HG03103 (cell line): ENCODE data around the gene KLHL29.

Experiments used
- ATAC-seq: cut with Tn5 transposase; IDR thresholded peaks from one replicate; pipeline ENCODE4 v1.9.1; 2021; ENCODE audit warnings: low read depth; ENCODE audit not compliant: unreplicated experiment

Gene KLHL29

DNA sequence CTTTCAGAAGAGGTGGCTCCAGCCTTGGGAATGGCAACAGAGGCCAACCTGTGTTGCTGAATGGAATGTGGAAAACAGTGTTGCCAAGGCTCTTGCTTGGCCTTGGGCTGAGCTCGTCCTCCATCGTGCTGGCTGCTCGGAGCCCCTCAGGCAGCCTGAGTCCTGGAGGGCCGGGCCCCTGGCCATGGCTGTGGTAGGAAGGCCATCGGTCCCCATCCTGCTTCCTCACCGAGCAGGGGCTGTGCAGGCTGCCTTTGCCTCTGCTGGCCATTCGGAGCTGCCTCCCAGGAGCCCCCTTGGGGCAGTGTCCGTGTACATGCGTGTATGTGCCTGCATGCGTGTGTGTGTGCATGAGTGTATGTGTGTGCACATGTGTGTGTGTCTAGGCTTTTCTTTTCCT is 178.2 kb downstream of the KLHL29 start:
- ATAC-seq = no peak

DNA sequence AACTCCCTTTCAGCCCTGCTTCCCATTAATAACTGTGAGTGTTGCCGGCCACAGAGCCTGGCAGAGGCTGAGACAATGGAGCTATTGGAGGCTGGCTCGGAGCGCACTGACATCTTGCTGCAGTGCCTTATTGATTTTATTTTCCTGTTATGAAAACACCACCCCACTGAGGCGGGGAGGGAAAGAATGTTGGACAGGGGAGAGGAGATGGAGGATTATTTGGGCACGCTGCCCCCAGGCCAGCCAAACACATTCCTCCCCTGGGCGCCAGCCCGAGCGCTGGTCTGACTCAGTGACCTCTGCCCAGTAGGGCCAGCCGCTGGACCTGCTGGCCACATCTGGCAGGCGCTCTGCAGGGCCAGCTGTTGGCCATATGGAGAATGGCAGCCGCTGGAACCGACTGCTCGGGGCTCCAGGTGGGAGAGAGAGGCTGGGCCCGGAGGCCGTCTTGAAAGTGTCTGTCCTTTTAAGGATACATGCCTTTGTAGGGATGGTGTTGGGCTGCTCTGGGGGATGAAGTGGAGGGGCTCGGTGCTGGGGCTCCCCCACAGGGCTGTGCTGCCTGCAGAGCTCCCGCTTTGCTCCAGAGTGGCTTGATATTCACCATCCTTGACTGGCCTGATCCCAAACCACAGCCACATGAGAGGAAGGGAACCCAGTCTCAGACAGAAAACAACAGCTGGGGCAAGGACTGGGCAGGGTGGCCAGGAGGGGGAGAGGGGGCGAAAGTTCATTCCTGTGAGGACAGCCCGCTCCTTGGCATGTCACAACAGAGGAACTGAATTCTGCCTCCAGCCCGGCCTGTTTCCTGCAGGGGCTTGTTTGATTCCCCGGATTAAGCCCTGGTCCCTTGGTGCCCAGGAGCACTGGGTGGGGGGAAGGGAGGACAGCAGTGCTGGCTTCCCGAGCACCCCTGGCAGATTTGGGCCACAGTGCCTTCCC is 179.0 kb downstream of the KLHL29 start:
- no peak for ATAC-seq

GRCh38 chr2:23564615-23564960 is 179.6 kb downstream of the KLHL29 start:
- no peak for ATAC-seq

GRCh38 chr2:23565374-23565773 is 180.4 kb downstream of the KLHL29 start:
- ATAC-seq = no peak

DNA sequence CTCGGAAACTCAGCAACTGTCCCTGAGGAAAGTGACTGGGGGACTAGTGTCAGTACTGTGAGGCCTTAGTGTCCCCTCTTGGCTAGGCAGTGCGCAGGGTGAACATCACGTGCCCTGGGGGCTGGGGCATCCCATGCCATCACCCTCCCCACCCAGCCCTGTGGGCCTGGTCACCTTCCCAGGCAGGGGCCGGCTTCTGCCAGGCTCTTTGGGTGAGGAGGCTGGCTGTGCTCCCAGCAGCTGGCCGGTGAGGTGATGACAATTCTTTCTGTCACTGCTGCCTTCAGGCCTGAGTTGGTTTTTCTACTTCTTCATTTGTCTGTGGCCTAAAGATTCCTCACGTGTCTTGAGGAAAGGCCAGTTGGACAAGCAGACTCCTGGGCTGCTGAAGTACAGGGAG is 180.8 kb downstream of the KLHL29 start:
- ATAC-seq = no peak

GRCh38 chr2:23566241-23567142 is 181.5 kb downstream of the KLHL29 start:
- no peak for ATAC-seq

DNA sequence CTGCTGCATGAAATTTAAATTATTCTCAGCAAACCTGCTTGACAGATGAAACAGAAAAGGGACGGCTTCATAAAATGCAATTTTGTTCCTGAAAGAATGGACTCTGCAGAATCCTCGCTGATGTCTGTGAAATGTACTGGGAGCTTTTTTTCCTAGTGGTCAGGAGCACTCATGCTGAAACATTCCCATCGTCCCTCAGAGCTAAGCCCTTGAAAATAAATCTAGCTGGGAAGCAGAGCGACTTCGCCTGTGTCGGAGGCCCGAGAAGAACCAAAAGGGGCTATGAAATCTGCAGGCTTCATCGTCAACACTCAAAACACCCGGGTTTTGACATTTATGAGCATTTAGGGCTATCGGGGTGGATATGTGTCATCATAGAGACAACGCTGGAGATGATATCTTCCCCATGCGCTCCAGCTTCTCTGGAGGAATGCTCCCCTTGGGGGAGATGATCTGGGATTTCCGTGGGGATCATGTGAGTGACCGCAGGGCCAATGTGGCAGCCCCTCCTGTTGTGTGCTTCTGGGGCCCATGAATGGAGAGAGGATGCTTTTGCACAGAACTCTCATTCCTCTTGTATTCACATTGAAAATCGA is 182.3 kb downstream of the KLHL29 start:
- no peak for ATAC-seq

DNA sequence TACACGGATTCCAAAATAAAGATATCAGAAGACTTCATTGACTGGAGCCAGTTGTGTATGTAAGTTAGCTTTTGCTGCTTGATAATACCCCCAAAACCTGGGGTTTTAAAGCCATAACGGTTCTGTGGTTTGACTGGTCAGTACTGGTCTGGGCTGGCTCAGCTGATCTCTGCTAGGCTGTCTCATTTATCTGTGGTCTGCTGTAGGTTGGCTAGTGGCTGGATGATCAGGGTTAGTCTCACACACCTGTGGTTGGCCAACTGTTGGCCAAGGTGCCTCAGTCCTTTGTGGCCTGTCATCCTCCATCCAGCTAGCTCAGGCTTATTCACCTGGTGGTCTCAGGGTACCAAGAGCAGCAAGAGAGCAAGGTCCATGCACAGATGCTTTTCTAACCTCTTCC is 183.2 kb downstream of the KLHL29 start:
- no peak for ATAC-seq

GRCh38 chr2:23568626-23569190 is 183.7 kb downstream of the KLHL29 start:
- no peak for ATAC-seq

DNA sequence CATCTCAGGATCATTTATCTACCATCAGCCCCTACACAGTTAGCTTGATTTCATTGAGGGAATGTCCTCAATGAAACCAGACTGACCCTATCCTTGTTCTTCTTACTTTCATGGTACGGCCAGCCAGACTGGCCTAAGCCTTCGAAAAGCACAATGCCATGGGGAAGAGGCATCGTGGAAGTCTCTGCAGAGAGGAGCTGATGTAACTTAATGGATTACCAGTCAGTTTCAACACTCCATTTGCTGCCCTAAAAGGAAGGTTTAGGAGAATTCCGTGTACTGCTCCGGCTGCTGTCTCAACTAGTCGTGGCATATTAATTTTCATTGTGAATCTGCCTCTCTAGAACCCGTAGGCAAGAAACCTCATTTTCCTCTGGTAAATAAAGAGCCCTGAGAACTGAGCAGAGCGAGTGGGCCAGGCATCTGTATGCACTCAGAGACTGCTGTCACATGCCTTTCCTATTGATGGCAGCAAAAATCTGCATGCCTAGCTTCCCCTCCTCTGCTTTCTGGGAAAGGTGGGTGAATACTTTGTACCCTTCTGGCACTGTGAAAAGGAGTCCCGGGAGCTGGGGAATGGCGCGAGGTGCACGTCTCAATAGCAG is 184.9 kb downstream of the KLHL29 start:
- no peak for ATAC-seq

DNA sequence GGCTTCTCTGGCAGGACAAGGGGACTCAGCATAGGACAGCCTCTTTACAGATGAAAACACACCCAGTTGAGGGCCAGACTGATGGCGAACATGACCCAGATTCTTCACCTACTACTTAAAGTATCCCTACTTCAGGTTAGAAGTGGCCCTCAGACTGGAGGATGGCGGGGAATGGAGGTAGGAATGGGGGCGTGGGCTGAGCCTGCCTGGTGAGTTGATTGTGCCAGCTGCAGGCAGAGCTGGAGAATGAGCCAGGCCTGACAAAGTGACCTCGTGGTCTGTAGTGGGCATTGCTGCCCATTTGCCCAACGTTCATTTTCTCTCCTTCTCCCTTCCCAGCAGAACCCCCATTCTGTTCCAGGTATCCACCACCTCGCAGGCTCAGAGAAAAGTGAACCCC is 186.1 kb downstream of the KLHL29 start:
- ATAC-seq = no peak

GRCh38 chr2:23571527-23572282 is 186.7 kb downstream of the KLHL29 start:
- ATAC-seq = no peak

- no peak for ATAC-seq
Observed at GRCh38 chr2:23574919-23575654, 190.1 kb downstream of the KLHL29 start.

DNA sequence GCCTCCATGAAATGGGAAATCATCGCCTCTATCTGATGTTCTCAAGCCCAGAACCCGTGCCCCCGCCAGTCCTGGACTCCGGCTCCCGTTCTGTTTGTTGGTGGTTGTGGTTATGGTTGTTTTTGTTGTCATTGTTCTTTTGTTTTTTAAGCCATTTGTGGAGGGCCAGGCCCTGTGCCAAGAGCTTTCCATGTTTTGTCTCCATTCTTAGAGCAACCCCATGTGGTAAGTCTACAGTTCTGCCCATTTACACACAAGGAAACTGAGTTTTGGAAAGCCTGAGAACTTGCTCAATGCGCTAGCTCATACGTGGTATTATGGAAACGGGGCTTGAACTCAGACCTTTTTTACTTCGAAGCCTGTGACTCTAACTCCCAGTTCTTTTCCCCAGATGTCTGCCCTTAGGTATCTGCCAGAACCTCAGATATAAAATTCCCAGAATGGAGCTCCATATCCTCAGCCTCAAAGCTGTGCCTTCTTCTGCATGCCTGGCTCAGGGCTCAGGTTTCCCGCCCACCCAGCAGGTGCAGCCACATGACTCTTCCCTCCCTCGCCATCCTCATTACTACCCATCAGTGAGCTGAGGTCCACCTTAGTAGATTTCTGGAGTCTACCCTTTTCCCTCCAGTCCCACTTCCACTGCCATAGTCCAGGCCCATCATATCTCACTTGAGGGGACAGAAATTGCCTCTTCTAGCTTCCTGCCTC is 194.1 kb downstream of the KLHL29 start:
- no peak for ATAC-seq

DNA sequence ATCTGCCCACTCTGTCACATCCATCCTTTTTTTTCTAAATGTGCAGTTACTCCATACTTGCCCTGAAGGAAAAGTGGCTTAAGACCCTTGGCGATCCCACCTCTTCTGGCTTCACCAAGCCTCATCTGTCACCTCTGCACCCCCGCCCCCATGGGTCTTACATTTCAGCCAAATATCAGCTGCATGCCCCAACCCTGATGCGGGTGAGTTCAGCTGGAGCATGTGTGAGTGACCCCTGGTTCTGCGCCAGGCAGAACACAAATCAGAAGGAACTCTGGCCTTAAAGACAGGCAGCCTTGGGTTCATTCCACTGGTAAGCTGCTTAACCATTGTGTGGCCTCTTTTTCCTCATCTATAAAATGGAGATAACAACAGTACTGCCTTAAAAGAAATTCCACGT is 194.7 kb downstream of the KLHL29 start:
- ATAC-seq = no peak

- no peak for ATAC-seq
Observed at GRCh38 chr2:23583467-23583866, 198.5 kb downstream of the KLHL29 start.

- ATAC-seq = no peak
Observed at GRCh38 chr2:23584054-23584745, 199.2 kb downstream of the KLHL29 start.
